D721Med (cell line): Measurements from ENCODE around the gene MBD5.

ENCODE experiments used
- DNase-seq: peaks from one replicate; pipeline ENCODE4 v3.0.0; 2011; ENCODE audit warnings: low spot score; ENCODE audit not compliant: insufficient read length
- FAIRE-seq: peaks from 2 replicates; lab custom pipeline; 2011; peaks lifted over from hg19 to GRCh38; lab: Jason Lieb, UNC
- CTCF ChIP-seq: IDR thresholded peaks from 2 replicates; pipeline ENCODE4 v1.5.1; 2012; ENCODE audit warnings: mild to moderate bottlenecking, control low read depth; ENCODE audit not compliant: insufficient read depth; ENCODE audit errors: missing control alignments

MBD5 gene

GRCh38 chr2:148237911-148238310 is 217.0 kb downstream of the MBD5 start:
- TF ChIP-seq CTCF = no peak
- DNase-seq (no peak), FAIRE-seq (peak; percentile 70)

- DNase-seq = no peak
- no peak for TF ChIP-seq CTCF
- FAIRE-seq = no peak
These were observed 217.7 kb downstream of the MBD5 start for GRCh38 chr2:148238561-148238960.

GRCh38 chr2:148240838-148241237 is 219.9 kb downstream of the MBD5 start:
- FAIRE-seq (no peak), DNase-seq (no peak)
- no peak for TF ChIP-seq CTCF

- TF ChIP-seq CTCF = no peak
- FAIRE-seq = no peak
These were observed 223.9 kb downstream of the MBD5 start for GRCh38 chr2:148244593-148245292.

GRCh38 chr2:148251993-148252392 is 231.1 kb downstream of the MBD5 start:
- DNase-seq = no peak
- FAIRE-seq = no peak
- no peak for TF ChIP-seq CTCF

More at GRCh38 chr2:148244593-148245292, 223.9 kb downstream of the MBD5 start:
- DNase-seq = no peak

- no peak for TF ChIP-seq CTCF
- no peak for DNase-seq
- no peak for FAIRE-seq
These were observed 231.8 kb downstream of the MBD5 start for GRCh38 chr2:148252646-148253045.

- no peak for DNase-seq
- FAIRE-seq = no peak
- TF ChIP-seq CTCF = no peak
These were observed 232.8 kb downstream of the MBD5 start for GRCh38 chr2:148253685-148254084.
